GM23338 (cell line): ENCODE results near the gene IGF1. TPM values are rescaled to one million over a fixed set of nuclear protein-coding genes. Genes with fewer than 3 reads are reported as not detected.

Experiments used
- ATAC-seq: fragments of 200-7000 bp; cut with Tn5 transposase; 3 replicates; pipeline ENCODE4 v1.9.1; 2020
- DNase-seq: peaks from one replicate; pipeline ENCODE4 v3.0.0-alpha.2; 2015; ENCODE audit warnings: low spot score
- H2AFZ ChIP-seq: fragments of 200-600 bp; sonication (generic); 2 replicates; pipeline ENCODE4 v1.8.0; 2016; ENCODE audit warnings: antibody characterized with exemption, mild to moderate bottlenecking, moderate library complexity
- H3F3A ChIP-seq: fragments of 200-600 bp; sonication (generic); replicated peaks from 2 replicates; pipeline ENCODE4 v1.8.0; 2017; ENCODE audit warnings: antibody characterized with exemption, mixed run types, low read depth
- H3K27ac ChIP-seq: fragments of 200-600 bp; sonication (generic); 2 replicates; pipeline ENCODE4 v1.6.1; 2016; ENCODE audit warnings: low read depth
- H3K27me3 ChIP-seq: fragments of 200-600 bp; sonication (generic); 2 replicates; pipeline ENCODE4 v1.8.0; 2016; ENCODE audit warnings: mild to moderate bottlenecking, mixed run types, moderate library complexity; ENCODE audit not compliant: insufficient read depth
- H3K36me3 ChIP-seq: fragments of 200-600 bp; sonication (generic); 2 replicates; pipeline ENCODE4 v1.8.0; 2016; ENCODE audit warnings: mild to moderate bottlenecking; ENCODE audit not compliant: insufficient read depth
- H3K4me1 ChIP-seq: fragments of 200-600 bp; sonication (generic); 2 replicates; pipeline ENCODE4 v1.8.0; 2016; ENCODE audit warnings: mild to moderate bottlenecking, moderate library complexity; ENCODE audit not compliant: insufficient read depth
- H3K4me2 ChIP-seq: fragments of 200-600 bp; sonication (generic); 2 replicates; pipeline ENCODE4 v1.7.1; 2017; ENCODE audit warnings: mixed run types
- H3K4me3 ChIP-seq: fragments of 200-600 bp; sonication (generic); 2 replicates; pipeline ENCODE4 v1.6.1; 2016; ENCODE audit warnings: mixed run types
- H3K79me2 ChIP-seq: fragments of 200-600 bp; sonication (generic); replicated peaks from 2 replicates; pipeline ENCODE4 v1.8.0; 2017; ENCODE audit warnings: mild to moderate bottlenecking; ENCODE audit not compliant: insufficient read depth
- H3K9me2 ChIP-seq: fragments of 200-600 bp; sonication (generic); 2 replicates; pipeline ENCODE4 v1.8.0; 2017; ENCODE audit not compliant: insufficient read depth
- H4K20me1 ChIP-seq: fragments of 200-600 bp; sonication (generic); replicated peaks from 2 replicates; pipeline ENCODE4 v1.8.0; 2017; ENCODE audit warnings: mild to moderate bottlenecking; ENCODE audit not compliant: insufficient read depth
- H3K27ac Mint-ChIP-seq: 2 replicates; pipeline ENCODE4 v1.8.0; 2020; ENCODE audit warnings: inconsistent platforms, mild to moderate bottlenecking, moderate library complexity, mixed read lengths
- H3K27me3 Mint-ChIP-seq: 3 replicates; pipeline ENCODE4 v1.8.0; 2022; ENCODE audit warnings: low read depth, mild to moderate bottlenecking, moderate library complexity, mixed read lengths, inconsistent platforms; ENCODE audit not compliant: insufficient read depth, poor library complexity
- H3K36me3 Mint-ChIP-seq: 3 replicates; pipeline ENCODE4 v1.8.0; 2021; ENCODE audit warnings: low read depth, mild to moderate bottlenecking, inconsistent platforms, moderate library complexity, mixed read lengths
- H3K4me1 Mint-ChIP-seq: 3 replicates; pipeline ENCODE4 v1.8.0; 2020; ENCODE audit warnings: mild to moderate bottlenecking, inconsistent platforms, mixed read lengths
- H3K4me3 Mint-ChIP-seq: 3 replicates; pipeline ENCODE4 v1.8.0; 2021; ENCODE audit warnings: moderate library complexity, mild to moderate bottlenecking, inconsistent platforms, mixed read lengths
- H3K9me3 Mint-ChIP-seq: 3 replicates; pipeline ENCODE4 v1.8.0; 2020; ENCODE audit warnings: moderate library complexity, mild to moderate bottlenecking, inconsistent platforms, mixed read lengths
- CREB1 ChIP-seq: fragments of 250-450 bp; sonication (Bioruptor Pico); IDR thresholded peaks from 2 replicates; pipeline ENCODE4 v1.5.0; 2020; ENCODE audit warnings: low read depth, mild to moderate bottlenecking, moderate library complexity
- EZH2 ChIP-seq: fragments of 200-600 bp; sonication (generic); IDR thresholded peaks from one replicate; pipeline ENCODE4 v1.8.0; 2017; ENCODE audit warnings: antibody characterized with exemption, mild to moderate bottlenecking, low read depth; ENCODE audit not compliant: unreplicated experiment
- JUNB ChIP-seq: IDR thresholded peaks from one replicate; pipeline ENCODE4 v1.6.1; 2016; ENCODE audit warnings: antibody characterized with exemption; ENCODE audit not compliant: unreplicated experiment
- NANOG ChIP-seq: IDR thresholded peaks from 2 replicates; pipeline ENCODE4 v1.6.1; 2016; ENCODE audit warnings: antibody characterized with exemption, borderline replicate concordance
- POLR2AphosphoS5 ChIP-seq: IDR thresholded peaks from 2 replicates; pipeline ENCODE4 v1.6.1; 2016; ENCODE audit warnings: antibody characterized with exemption, low read depth
- STAT1 ChIP-seq: IDR thresholded peaks from one replicate; pipeline ENCODE4 v1.6.1; 2016; ENCODE audit warnings: antibody characterized with exemption; ENCODE audit not compliant: unreplicated experiment
- ZNF114 ChIP-seq: fragments of 250-450 bp; sonication (Bioruptor Pico); IDR thresholded peaks from 2 replicates; pipeline ENCODE4 v1.5.0; 2020; ENCODE audit warnings: mild to moderate bottlenecking, moderate library complexity
- ZNF462 ChIP-seq: fragments of 250-450 bp; sonication (Bioruptor Pico); IDR thresholded peaks from 2 replicates; pipeline ENCODE4 v1.5.0; 2020; ENCODE audit warnings: mild to moderate bottlenecking, moderate library complexity
- polyA plus RNA-seq: library from polyadenylated mRNA; unstranded; fragments of >200 nt; fragmentation: Nextera tagmentation; extraction: Ambion mirVana; gene quantifications from 2 replicates; pipeline ENCODE4 v1.2.1, GENCODE V29; 2016
- total RNA-seq: library from RNA; depleted of rRNA; stranded (reverse); fragments of >200 nt; shearing (Covaris generic); gene quantifications from 2 replicates; pipeline ENCODE4 v1.2.3, GENCODE V29; 2014
- TF ChIP-seq, protein P1 (sequence below): IDR thresholded peaks from one replicate; pipeline ENCODE4 v1.6.1; 2018; ENCODE audit warnings: antibody characterized with exemption; ENCODE audit not compliant: unreplicated experiment
- TF ChIP-seq, protein P2 (sequence below), 2 experiments: fragments of 200-600 bp in 1 of 2; sonication (generic) in 1 of 2; conservative IDR thresholded peaks; 2 replicates each; pipeline versions ENCODE4 v1.5.1 to v1.6.1; 2016 to 2017; ENCODE audit warnings: antibody characterized with exemption in 2 of 2, low read depth in 2 of 2, mild to moderate bottlenecking in 2 of 2, moderate library complexity in 1 of 2

Gene IGF1
- total and polyA plus RNA-seq, 2 experiments from 2014 or later: 0.29 TPM; not detected in 1

- Mint-ChIP-seq H3K36me3 (no peaks in the 10 kb centered on the region; the same call in 2 of the 3 replicates), H3K4me3 (no peak overlapping the region), H3K27ac (no peak overlapping the region), H3K4me1 (no peaks in the 10 kb centered on the region), H3K27me3 (peaks cover 2% of the 10 kb centered on the region), H3K9me3 (peaks cover 8% of the 10 kb centered on the region; the same call in 2 of the 3 replicates)
- Histone ChIP-seq H3K27me3 (no peaks in the 10 kb centered on the region), H2AFZ (no peak overlapping the region), H3K27ac (no peak overlapping the region), H3K36me3 (no peaks in the 10 kb centered on the region), H4K20me1 (no peaks in the 10 kb centered on the region), H3K79me2 (no peaks in the 10 kb centered on the region), H3F3A (no peaks in the 10 kb centered on the region), H3K4me3 (no peak overlapping the region), H3K9me2 (peaks cover 6% of the 10 kb centered on the region; the same call in 1 of the 2 replicates), H3K4me2 (no peak overlapping the region), H3K4me1 (no peaks in the 10 kb centered on the region)
- ATAC-seq (no peak), DNase-seq (no peak)
- no peak for TF ChIP-seq NANOG
These were observed 35.7 kb downstream of the IGF1 start for GRCh38 chr12:102444707-102445106.

DNA sequence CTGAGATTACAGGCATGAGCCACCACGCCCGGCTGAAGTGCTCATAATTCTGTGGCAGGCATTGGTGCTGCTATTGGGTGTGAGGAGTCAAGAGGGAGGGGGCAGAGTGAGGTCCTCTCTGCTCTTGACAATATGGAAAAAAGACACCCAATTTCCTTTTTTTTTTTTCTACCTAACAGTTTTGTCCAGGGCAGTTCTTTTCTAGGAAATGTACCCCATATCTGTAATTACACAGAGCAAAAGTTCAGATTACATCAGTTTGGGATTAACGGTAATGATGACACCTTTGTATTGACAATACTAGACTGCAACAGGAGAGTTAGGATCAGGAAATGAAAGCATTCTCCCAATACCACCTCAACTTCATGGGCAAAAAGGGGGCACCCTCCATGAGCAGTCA lies 36.3 kb downstream of the IGF1 start:
- H3K27ac Mint-ChIP-seq: no peak overlapping the region
- H3K4me1 Mint-ChIP-seq: no peaks in the 10 kb centered on the region
- H3K27me3 ChIP-seq: no peaks in the 10 kb centered on the region
- peaks cover 6% of the 10 kb centered on the region; the same call in 1 of the 2 replicates for H3K9me2 ChIP-seq
- no peaks in the 10 kb centered on the region for H3F3A ChIP-seq
- no peaks in the 10 kb centered on the region for H3K79me2 ChIP-seq
- no peak overlapping the region for H3K4me3 ChIP-seq
- H3K9me3 Mint-ChIP-seq: peaks cover 8% of the 10 kb centered on the region; the same call in 2 of the 3 replicates
- H3K27ac ChIP-seq: no peak overlapping the region
- H3K4me1 ChIP-seq: no peaks in the 10 kb centered on the region
- no peaks in the 10 kb centered on the region for H4K20me1 ChIP-seq
- H2AFZ ChIP-seq: no peak overlapping the region
- H3K4me3 Mint-ChIP-seq: no peak overlapping the region
- no peak for DNase-seq
- H3K27me3 Mint-ChIP-seq: peaks cover 2% of the 10 kb centered on the region
- no peaks in the 10 kb centered on the region; the same call in 2 of the 3 replicates for H3K36me3 Mint-ChIP-seq
- no peak overlapping the region for H3K4me2 ChIP-seq
- ATAC-seq: no peak
- H3K36me3 ChIP-seq: no peaks in the 10 kb centered on the region
- TF ChIP-seq, protein P1, sequence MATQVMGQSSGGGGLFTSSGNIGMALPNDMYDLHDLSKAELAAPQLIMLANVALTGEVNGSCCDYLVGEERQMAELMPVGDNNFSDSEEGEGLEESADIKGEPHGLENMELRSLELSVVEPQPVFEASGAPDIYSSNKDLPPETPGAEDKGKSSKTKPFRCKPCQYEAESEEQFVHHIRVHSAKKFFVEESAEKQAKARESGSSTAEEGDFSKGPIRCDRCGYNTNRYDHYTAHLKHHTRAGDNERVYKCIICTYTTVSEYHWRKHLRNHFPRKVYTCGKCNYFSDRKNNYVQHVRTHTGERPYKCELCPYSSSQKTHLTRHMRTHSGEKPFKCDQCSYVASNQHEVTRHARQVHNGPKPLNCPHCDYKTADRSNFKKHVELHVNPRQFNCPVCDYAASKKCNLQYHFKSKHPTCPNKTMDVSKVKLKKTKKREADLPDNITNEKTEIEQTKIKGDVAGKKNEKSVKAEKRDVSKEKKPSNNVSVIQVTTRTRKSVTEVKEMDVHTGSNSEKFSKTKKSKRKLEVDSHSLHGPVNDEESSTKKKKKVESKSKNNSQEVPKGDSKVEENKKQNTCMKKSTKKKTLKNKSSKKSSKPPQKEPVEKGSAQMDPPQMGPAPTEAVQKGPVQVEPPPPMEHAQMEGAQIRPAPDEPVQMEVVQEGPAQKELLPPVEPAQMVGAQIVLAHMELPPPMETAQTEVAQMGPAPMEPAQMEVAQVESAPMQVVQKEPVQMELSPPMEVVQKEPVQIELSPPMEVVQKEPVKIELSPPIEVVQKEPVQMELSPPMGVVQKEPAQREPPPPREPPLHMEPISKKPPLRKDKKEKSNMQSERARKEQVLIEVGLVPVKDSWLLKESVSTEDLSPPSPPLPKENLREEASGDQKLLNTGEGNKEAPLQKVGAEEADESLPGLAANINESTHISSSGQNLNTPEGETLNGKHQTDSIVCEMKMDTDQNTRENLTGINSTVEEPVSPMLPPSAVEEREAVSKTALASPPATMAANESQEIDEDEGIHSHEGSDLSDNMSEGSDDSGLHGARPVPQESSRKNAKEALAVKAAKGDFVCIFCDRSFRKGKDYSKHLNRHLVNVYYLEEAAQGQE: no peak
- TF ChIP-seq EZH2 (no peak), NANOG (no peak), ZNF114 (CRISPR knock-in tag) (no peak), CREB1 (CRISPR knock-in tag) (no peak), POLR2AphosphoS5 (no peak), STAT1 (no peak), JUNB (no peak), ZNF462 (CRISPR knock-in tag) (no peak)
- TF ChIP-seq, protein P2, sequence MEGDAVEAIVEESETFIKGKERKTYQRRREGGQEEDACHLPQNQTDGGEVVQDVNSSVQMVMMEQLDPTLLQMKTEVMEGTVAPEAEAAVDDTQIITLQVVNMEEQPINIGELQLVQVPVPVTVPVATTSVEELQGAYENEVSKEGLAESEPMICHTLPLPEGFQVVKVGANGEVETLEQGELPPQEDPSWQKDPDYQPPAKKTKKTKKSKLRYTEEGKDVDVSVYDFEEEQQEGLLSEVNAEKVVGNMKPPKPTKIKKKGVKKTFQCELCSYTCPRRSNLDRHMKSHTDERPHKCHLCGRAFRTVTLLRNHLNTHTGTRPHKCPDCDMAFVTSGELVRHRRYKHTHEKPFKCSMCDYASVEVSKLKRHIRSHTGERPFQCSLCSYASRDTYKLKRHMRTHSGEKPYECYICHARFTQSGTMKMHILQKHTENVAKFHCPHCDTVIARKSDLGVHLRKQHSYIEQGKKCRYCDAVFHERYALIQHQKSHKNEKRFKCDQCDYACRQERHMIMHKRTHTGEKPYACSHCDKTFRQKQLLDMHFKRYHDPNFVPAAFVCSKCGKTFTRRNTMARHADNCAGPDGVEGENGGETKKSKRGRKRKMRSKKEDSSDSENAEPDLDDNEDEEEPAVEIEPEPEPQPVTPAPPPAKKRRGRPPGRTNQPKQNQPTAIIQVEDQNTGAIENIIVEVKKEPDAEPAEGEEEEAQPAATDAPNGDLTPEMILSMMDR (conservative IDR thresholded peaks at IDR 0.05; ENCODE audit: low read depth in 2 of 2): no peak
